Testis (tissue), 3 donors: ENCODE measurements around the gene SOSTDC1. TPM values are rescaled to one million over a fixed set of nuclear protein-coding genes. Genes with fewer than 3 reads are reported as not detected.
A peak's percentile ranks its signal among the peaks of the same experiment; 100 is the strongest.
"Not testable (repeated sequence)": the region's sequence is repeated elsewhere in the genome, so short reads cannot be mapped to it uniquely, and the experiment has no call there.

Source experiments
- DNase-seq: peaks from one replicate; pipeline ENCODE4 v3.0.0-alpha.2; 2019
- H3K27ac ChIP-seq, 2 donors: fragments of 200-600 bp; sonication (generic); one replicate each; pipeline ENCODE4 v1.5.1; 2019
- H3K27me3 ChIP-seq: fragments of 200-600 bp; sonication (generic); one replicate; pipeline ENCODE4 v1.5.1; 2019
- H3K36me3 ChIP-seq: fragments of 200-600 bp; sonication (generic); one replicate; pipeline ENCODE4 v1.5.1; 2017; ENCODE audit warnings: low read depth; ENCODE audit errors: missing control alignments
- H3K4me1 ChIP-seq: fragments of 200-600 bp; sonication (generic); one replicate; pipeline ENCODE4 v1.5.1; 2019
- H3K4me3 ChIP-seq, 2 donors: fragments of 200-600 bp; sonication (generic); one replicate each; pipeline ENCODE4 v1.5.1; 2017 to 2019
- H3K9me3 ChIP-seq: fragments of 200-600 bp; sonication (generic); one replicate; pipeline ENCODE4 v1.5.1; 2017
- CTCF ChIP-seq, 3 experiments: fragments of 450-650 bp in 2 of 3; fragments of 200-600 bp in 1 of 3; sonication (generic) in 1 of 3; IDR thresholded peaks; one replicate each; pipeline ENCODE4 v1.5.1; 2016 to 2019; ENCODE audit warnings: antibody characterized with exemption in 3 of 3, mild to moderate bottlenecking in 2 of 3, moderate library complexity in 1 of 3
- POLR2A ChIP-seq: fragments of 450-650 bp; IDR thresholded peaks from one replicate; pipeline ENCODE4 v1.6.1; 2017; ENCODE audit warnings: antibody characterized with exemption, mild to moderate bottlenecking, moderate library complexity
- WGBS, 2 donors: methylation state at CpG; one replicate each; pipeline ENCODE4 v1.1.5; 2018; 5-methylcytosine and 5-hydroxymethylcytosine counted together
- intact Hi-C: fragments of 100-400 bp; cut with DNase I; formaldehyde crosslinking; loops from one replicate; pipeline ENCODE4 v1.15.1; 2023; ENCODE audit warnings: low total_unique reads
- polyA plus RNA-seq: library from polyadenylated mRNA; stranded (reverse); fragments of 350-450 nt; fragmentation: Illumina TruSeq; extraction: RNeasy Lipid Tissue Mini Kit (QIAGEN cat#74804); gene quantifications from one replicate; pipeline ENCODE4 v1.2.3, GENCODE V29; 2014; ENCODE audit warnings: low read depth, low replicate concordance; ENCODE audit not compliant: insufficient read depth
- total RNA-seq, 2 donors: library from RNA; depleted of rRNA; stranded (reverse); fragments of >200 nt; gene quantifications; one replicate each; pipeline ENCODE4 v1.2.3, GENCODE V29; 2016

SOSTDC1 gene
- total and polyA plus RNA-seq, 3 donors from 2014 or later: 1.5 to 5.1 (median 3.8) TPM

- no peak overlapping the region for H3K27ac ChIP-seq
- WGBS, 2 donors: 86 to 96% methylated on average over 5 of the region's 5 CpGs
- intact Hi-C loops: no loop called here
- TF ChIP-seq POLR2A: no peak
- no peak for TF ChIP-seq CTCF (IDR thresholded peaks at IDR 0.05)
- no peaks in the 10 kb centered on the region for H3K36me3 ChIP-seq
- no peaks in the 10 kb centered on the region for H3K4me1 ChIP-seq
- DNase-seq: no peak
- no peaks in the 10 kb centered on the region for H3K9me3 ChIP-seq
- no peaks in the 10 kb centered on the region for H3K27me3 ChIP-seq
- no peak overlapping the region for H3K4me3 ChIP-seq
Observed at GRCh38 chr7:16511314-16511713, 45.8 kb upstream of the SOSTDC1 start.

GRCh38 chr7:16509829-16510228 is 44.3 kb upstream of the SOSTDC1 start:
- DNase-seq: no peak
- Histone ChIP-seq H3K4me3 (no peak overlapping the region), H3K4me1 (no peaks in the 10 kb centered on the region), H3K27ac (no peak overlapping the region), H3K9me3 (no peaks in the 10 kb centered on the region), H3K27me3 (no peaks in the 10 kb centered on the region), H3K36me3 (no peaks in the 10 kb centered on the region)
- no peak for TF ChIP-seq CTCF (IDR thresholded peaks at IDR 0.05)
- no peak for TF ChIP-seq POLR2A
- intact Hi-C loops: no loop called here

- H3K36me3 ChIP-seq, H3K4me3 ChIP-seq, intact Hi-C loops, H3K9me3 ChIP-seq, H3K27me3 ChIP-seq, DNase-seq, H3K4me1 ChIP-seq, H3K27ac ChIP-seq: not testable (repeated sequence)
- 76 to 95% methylated on average over 5 of the region's 5 CpGs for WGBS, 2 donors
Observed at GRCh38 chr7:16506422-16506821, 40.9 kb upstream of the SOSTDC1 start.

- Histone ChIP-seq H3K4me1 (no peaks in the 10 kb centered on the region), H3K27ac (no peak overlapping the region), H3K4me3 (no peak overlapping the region), H3K36me3 (no peaks in the 10 kb centered on the region), H3K27me3 (no peaks in the 10 kb centered on the region), H3K9me3 (no peaks in the 10 kb centered on the region)
- TF ChIP-seq POLR2A (no peak), CTCF (IDR thresholded peaks at IDR 0.05) (no peak)
- DNase-seq: no peak
- WGBS, 2 donors: 82 to 90% methylated on average over 6 of the region's 6 CpGs
- intact Hi-C loops: no loop called here
Observed at GRCh38 chr7:16504019-16504418, 38.5 kb upstream of the SOSTDC1 start.

- Histone ChIP-seq H3K4me1 (no peaks in the 10 kb centered on the region), H3K27ac (no peak overlapping the region), H3K36me3 (no peaks in the 10 kb centered on the region), H3K27me3 (no peaks in the 10 kb centered on the region), H3K9me3 (no peaks in the 10 kb centered on the region), H3K4me3 (peak overlapping the region; percentile 17 to 38)
- peak; percentile 51 for DNase-seq
- TF ChIP-seq CTCF (IDR thresholded peaks at IDR 0.05) (no peak), POLR2A (no peak)
- WGBS, 2 donors: 86 to 93% methylated on average over 1 to 19 of the region's 19 CpGs
- intact Hi-C loops: no loop called here
Observed at GRCh38 chr7:16502303-16502702, 36.8 kb upstream of the SOSTDC1 start.
